ENCODE results near the gene MKNK1. TPM values are rescaled to one million over a fixed set of nuclear protein-coding genes. Genes with fewer than 3 reads are reported as not detected.
A peak's percentile ranks its signal among the peaks of the same experiment; 100 is the strongest.

The MKNK1 gene
- total RNA-seq, 1 experiment from 2014 or later, result 22.7 TPM

DNA sequence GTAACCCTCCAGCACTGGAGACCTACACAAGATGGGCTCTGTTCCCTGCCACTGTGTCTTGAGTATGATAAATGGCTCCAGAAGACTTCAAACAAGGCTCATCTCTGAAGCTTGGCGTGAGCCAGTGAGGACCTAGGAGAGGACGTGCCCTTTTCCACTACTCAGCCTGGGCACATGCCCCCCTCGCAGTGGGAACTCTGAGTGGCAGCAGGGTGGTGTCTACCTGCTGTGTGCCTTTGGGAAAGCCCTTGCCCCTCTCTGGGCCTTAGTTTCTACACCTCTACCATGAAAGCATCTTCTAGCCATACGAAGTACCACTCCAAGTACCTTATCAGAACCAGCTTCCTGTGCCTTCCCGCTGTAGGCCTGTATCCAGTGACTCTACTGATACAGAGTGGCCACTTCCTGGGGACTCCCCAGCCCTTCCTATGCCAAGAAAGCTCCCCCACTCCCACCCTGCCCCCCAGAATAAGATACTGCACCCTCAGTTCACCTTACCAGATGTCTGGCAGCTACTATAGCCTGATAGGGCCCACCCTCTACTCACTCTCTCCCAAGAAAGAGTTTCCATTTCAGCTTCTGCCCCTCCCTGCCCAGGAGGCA is 15.7 kb upstream of the MKNK1 start:
- H3K9me3 Mint-ChIP-seq (ENCODE audit: unreplicated experiment), result no peaks in the 10 kb centered on the region
- H3K4me3 Mint-ChIP-seq (ENCODE audit: unreplicated experiment), result no peak overlapping the region
- no peak for DNase-seq
- peaks cover 19% of the 10 kb centered on the region for H3K4me1 Mint-ChIP-seq (ENCODE audit: low read depth, unreplicated experiment)
- TF ChIP-seq, protein P1, sequence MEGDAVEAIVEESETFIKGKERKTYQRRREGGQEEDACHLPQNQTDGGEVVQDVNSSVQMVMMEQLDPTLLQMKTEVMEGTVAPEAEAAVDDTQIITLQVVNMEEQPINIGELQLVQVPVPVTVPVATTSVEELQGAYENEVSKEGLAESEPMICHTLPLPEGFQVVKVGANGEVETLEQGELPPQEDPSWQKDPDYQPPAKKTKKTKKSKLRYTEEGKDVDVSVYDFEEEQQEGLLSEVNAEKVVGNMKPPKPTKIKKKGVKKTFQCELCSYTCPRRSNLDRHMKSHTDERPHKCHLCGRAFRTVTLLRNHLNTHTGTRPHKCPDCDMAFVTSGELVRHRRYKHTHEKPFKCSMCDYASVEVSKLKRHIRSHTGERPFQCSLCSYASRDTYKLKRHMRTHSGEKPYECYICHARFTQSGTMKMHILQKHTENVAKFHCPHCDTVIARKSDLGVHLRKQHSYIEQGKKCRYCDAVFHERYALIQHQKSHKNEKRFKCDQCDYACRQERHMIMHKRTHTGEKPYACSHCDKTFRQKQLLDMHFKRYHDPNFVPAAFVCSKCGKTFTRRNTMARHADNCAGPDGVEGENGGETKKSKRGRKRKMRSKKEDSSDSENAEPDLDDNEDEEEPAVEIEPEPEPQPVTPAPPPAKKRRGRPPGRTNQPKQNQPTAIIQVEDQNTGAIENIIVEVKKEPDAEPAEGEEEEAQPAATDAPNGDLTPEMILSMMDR (IDR thresholded peaks at IDR 0.05; ENCODE audit: insufficient read depth in 1 of 2, low read depth in 1 of 2, low read length in 1 of 2, severe bottlenecking in 1 of 2, unreplicated experiment in 1 of 2), result no peak
- H3K27ac Mint-ChIP-seq (ENCODE audit: unreplicated experiment), result no peak overlapping the region
- Histone ChIP-seq H3K27me3 (replicated peaks; ENCODE audit: control insufficient read depth, insufficient read depth, low read length) (no peaks in the 10 kb centered on the region), H3K4me3 (ENCODE audit: low read depth, low read length) (no peak overlapping the region), H3K4me1 (peaks cover 9% of the 10 kb centered on the region; the same call in 1 of the 2 replicates), H3K9me3 (no peaks in the 10 kb centered on the region), H3K36me3 (ENCODE audit: control insufficient read depth, insufficient read depth, low read length) (no peaks in the 10 kb centered on the region)
- H3K36me3 Mint-ChIP-seq (ENCODE audit: insufficient read depth, unreplicated experiment), result peaks cover 6% of the 10 kb centered on the region
- intact Hi-C loops (cut with micrococcal nuclease; ENCODE audit: unreplicated experiment), result no loop called here
- BruUV-seq (replicated peaks), result no TSS peak
- no peaks in the 10 kb centered on the region for H3K27me3 Mint-ChIP-seq (ENCODE audit: insufficient read depth, unreplicated experiment)
- CTCF ChIA-PET, result no interaction called here
- POLR2A ChIA-PET, result no interaction called here

DNA sequence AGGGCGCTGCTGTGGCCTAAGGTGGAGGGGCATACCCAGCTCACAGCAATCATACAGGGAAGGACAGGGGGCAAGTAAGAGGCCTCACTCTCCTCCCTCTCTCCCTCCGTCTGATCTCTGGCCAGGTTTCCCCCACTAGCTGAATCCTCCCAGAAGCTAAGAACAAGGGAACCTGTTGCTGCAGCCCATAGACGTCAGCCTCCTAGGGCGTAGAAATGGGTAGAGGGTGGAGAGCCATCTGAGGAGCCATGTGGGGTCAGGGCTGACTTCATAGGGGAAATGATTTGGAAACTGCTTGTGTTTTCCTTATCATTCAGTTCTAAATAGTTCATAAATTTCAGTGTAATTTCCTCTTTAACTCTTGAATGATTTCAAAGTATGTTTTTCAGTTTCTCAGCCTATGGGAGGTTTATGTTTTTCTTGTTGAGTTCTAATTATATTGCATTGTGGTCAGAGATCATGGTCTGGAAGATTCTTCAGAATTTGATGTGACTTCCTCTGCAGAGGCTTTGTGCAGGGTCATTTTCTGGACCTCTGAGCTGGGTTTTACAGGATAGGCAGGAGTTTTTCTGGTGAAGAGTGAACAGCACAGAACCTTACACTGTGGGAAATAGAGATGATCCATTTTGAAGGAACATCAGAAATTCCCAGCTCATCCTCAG is 14.8 kb upstream of the MKNK1 start:
- H3K4me3 Mint-ChIP-seq (ENCODE audit: unreplicated experiment), result no peak overlapping the region
- H3K27me3 Mint-ChIP-seq (ENCODE audit: insufficient read depth, unreplicated experiment), result no peaks in the 10 kb centered on the region
- Histone ChIP-seq H3K36me3 (ENCODE audit: control insufficient read depth, insufficient read depth, low read length) (no peaks in the 10 kb centered on the region), H3K4me3 (ENCODE audit: low read depth, low read length) (no peak overlapping the region), H3K9me3 (no peaks in the 10 kb centered on the region), H3K27me3 (replicated peaks; ENCODE audit: control insufficient read depth, insufficient read depth, low read length) (no peaks in the 10 kb centered on the region), H3K4me1 (peaks cover 6% of the 10 kb centered on the region; the same call in 1 of the 2 replicates)
- CTCF ChIA-PET, result no interaction called here
- H3K36me3 Mint-ChIP-seq (ENCODE audit: insufficient read depth, unreplicated experiment), result peaks cover 6% of the 10 kb centered on the region
- TF ChIP-seq, protein P1 (IDR thresholded peaks at IDR 0.05; ENCODE audit: insufficient read depth in 1 of 2, low read depth in 1 of 2, low read length in 1 of 2, severe bottlenecking in 1 of 2, unreplicated experiment in 1 of 2), result no peak
- POLR2A ChIA-PET, result no interaction called here
- H3K4me1 Mint-ChIP-seq (ENCODE audit: low read depth, unreplicated experiment), result peaks cover 18% of the 10 kb centered on the region
- no peak for DNase-seq
- intact Hi-C loops (cut with micrococcal nuclease; ENCODE audit: unreplicated experiment), result no loop called here
- no TSS peak for BruUV-seq (replicated peaks)
- H3K27ac Mint-ChIP-seq (ENCODE audit: unreplicated experiment), result no peak overlapping the region
- H3K9me3 Mint-ChIP-seq (ENCODE audit: unreplicated experiment), result no peaks in the 10 kb centered on the region

DNA sequence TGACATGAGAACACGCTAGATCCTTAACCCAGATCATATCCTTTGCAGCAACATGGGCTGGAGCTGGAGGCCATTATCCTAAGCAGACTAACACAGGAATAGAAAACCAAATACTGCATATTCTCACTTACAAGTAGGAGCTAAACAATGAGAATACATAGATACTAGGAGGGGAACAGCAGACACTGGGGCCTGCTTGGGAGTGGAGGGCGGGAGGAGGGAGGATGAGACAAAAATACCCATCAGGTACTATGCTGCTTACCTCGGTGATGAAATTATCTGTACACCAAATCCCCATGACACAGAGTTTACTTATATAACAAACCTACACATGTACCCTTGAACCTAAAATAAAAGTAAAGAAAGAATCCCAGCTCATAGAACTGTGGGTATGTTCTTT is 13.8 kb upstream of the MKNK1 start:
- H3K9me3 ChIP-seq, result no peaks in the 10 kb centered on the region
- Mint-ChIP-seq H3K27me3 (ENCODE audit: insufficient read depth, unreplicated experiment) (no peaks in the 10 kb centered on the region), H3K36me3 (ENCODE audit: insufficient read depth, unreplicated experiment) (peaks cover 6% of the 10 kb centered on the region), H3K27ac (ENCODE audit: unreplicated experiment) (no peak overlapping the region), H3K4me1 (ENCODE audit: low read depth, unreplicated experiment) (peaks cover 13% of the 10 kb centered on the region), H3K4me3 (ENCODE audit: unreplicated experiment) (peak overlapping the region; percentile 87), H3K9me3 (ENCODE audit: unreplicated experiment) (no peaks in the 10 kb centered on the region)
- ChIA-PET POLR2A (no interaction called here), CTCF (no interaction called here)
- no peaks in the 10 kb centered on the region; the same call in 1 of the 2 replicates for H3K4me1 ChIP-seq
- intact Hi-C loops (cut with micrococcal nuclease; ENCODE audit: unreplicated experiment), result no loop called here
- no TSS peak for BruUV-seq (replicated peaks)
- no peaks in the 10 kb centered on the region for H3K27me3 ChIP-seq (replicated peaks; ENCODE audit: control insufficient read depth, insufficient read depth, low read length)
- no peaks in the 10 kb centered on the region for H3K36me3 ChIP-seq (ENCODE audit: control insufficient read depth, insufficient read depth, low read length)
- DNase-seq, result no peak
- H3K4me3 ChIP-seq (ENCODE audit: low read depth, low read length), result no peak overlapping the region
- TF ChIP-seq, protein P1 (IDR thresholded peaks at IDR 0.05; ENCODE audit: insufficient read depth in 1 of 2, low read depth in 1 of 2, low read length in 1 of 2, severe bottlenecking in 1 of 2, unreplicated experiment in 1 of 2), result no peak
